Mesenchymal stem cell (in vitro differentiated cells and primary cell): ENCODE measurements around the gene CYP11A1.

ENCODE experiments used
- DNase-seq: peaks from one replicate; pipeline ENCODE4 v3.0.0-alpha.2; 2013
- H2AFZ ChIP-seq: one replicate; pipeline ENCODE4 v1.6.1; 2013; ENCODE audit warnings: low read depth, mild to moderate bottlenecking, control low read depth, inconsistent platforms, low read length, moderate library complexity
- H2AK5ac ChIP-seq: 2 replicates; pipeline ENCODE4 v1.6.1; 2013; ENCODE audit warnings: low read length, moderate library complexity, mild to moderate bottlenecking, inconsistent platforms; ENCODE audit not compliant: severe bottlenecking
- H2BK120ac ChIP-seq: one replicate; pipeline ENCODE4 v1.6.1; 2013; ENCODE audit warnings: low read depth, mild to moderate bottlenecking, inconsistent platforms, low read length, moderate library complexity
- H2BK12ac ChIP-seq, 2 experiments: one replicate each; pipeline ENCODE4 v1.6.1; 2013; ENCODE audit warnings: inconsistent platforms in 2 of 2, low read length in 2 of 2, mild to moderate bottlenecking in 2 of 2, moderate library complexity in 2 of 2, control low read depth in 1 of 2
- H2BK15ac ChIP-seq: one replicate; pipeline ENCODE4 v1.6.1; 2013; ENCODE audit warnings: mild to moderate bottlenecking, low read depth, inconsistent platforms; ENCODE audit not compliant: poor library complexity, severe bottlenecking
- H2BK5ac ChIP-seq: 2 replicates; pipeline ENCODE4 v1.6.1; 2013; ENCODE audit warnings: low read depth, mild to moderate bottlenecking, low read length, control low read depth, inconsistent platforms; ENCODE audit not compliant: poor library complexity, severe bottlenecking
- H3K14ac ChIP-seq, 2 experiments: one replicate each; pipeline ENCODE4 v1.6.1; 2013; ENCODE audit warnings: inconsistent platforms in 2 of 2, low read length in 2 of 2, control low read depth in 1 of 2, mild to moderate bottlenecking in 1 of 2, moderate library complexity in 1 of 2
- H3K18ac ChIP-seq, 2 experiments: one replicate each; pipeline ENCODE4 v1.6.1; 2013; ENCODE audit warnings: inconsistent platforms in 2 of 2, low read length in 2 of 2, control low read depth in 1 of 2, low read depth in 1 of 2, mild to moderate bottlenecking in 1 of 2
- H3K23ac ChIP-seq, 2 experiments: one replicate each; pipeline ENCODE4 v1.6.1; 2013; ENCODE audit warnings: inconsistent platforms in 2 of 2, low read length in 2 of 2, mild to moderate bottlenecking in 2 of 2, moderate library complexity in 2 of 2, control low read depth in 1 of 2
- H3K27ac ChIP-seq: 2 replicates; pipeline ENCODE4 v1.5.1; 2013; ENCODE audit warnings: mild to moderate bottlenecking, moderate library complexity, low read length, control low read depth, inconsistent platforms; ENCODE audit not compliant: poor library complexity, severe bottlenecking
- H3K27me3 ChIP-seq, 2 experiments: 2 replicates each; pipeline versions ENCODE4 v1.6.1 to v1.7.0; 2013; ENCODE audit warnings: low read length in 2 of 2, mild to moderate bottlenecking in 2 of 2, moderate library complexity in 2 of 2, control low read depth in 1 of 2, inconsistent platforms in 1 of 2; ENCODE audit not compliant: control insufficient read depth in 1 of 2, insufficient read depth in 1 of 2
- H3K36me3 ChIP-seq, 2 experiments: 2 replicates each; pipeline versions ENCODE4 v1.6.1 to v1.7.0; 2013; ENCODE audit warnings: low read length in 2 of 2, control low read depth in 1 of 2, inconsistent platforms in 1 of 2, low read depth in 1 of 2, mild to moderate bottlenecking in 1 of 2; ENCODE audit not compliant: insufficient read depth in 2 of 2, control insufficient read depth in 1 of 2
- H3K4ac ChIP-seq, 2 experiments: one replicate each; pipeline ENCODE4 v1.6.1; 2013; ENCODE audit warnings: inconsistent platforms in 2 of 2, low read length in 2 of 2, mild to moderate bottlenecking in 2 of 2, moderate library complexity in 2 of 2, control low read depth in 1 of 2, low read depth in 1 of 2
- H3K4me1 ChIP-seq: 2 replicates; pipeline ENCODE4 v1.6.1; 2013; ENCODE audit warnings: low read depth, low read length, control low read depth; ENCODE audit not compliant: control insufficient read depth, insufficient read depth
- H3K4me2 ChIP-seq: 2 replicates; pipeline ENCODE4 v1.6.1; 2013; ENCODE audit warnings: low read length, mild to moderate bottlenecking, inconsistent platforms; ENCODE audit not compliant: poor library complexity, severe bottlenecking
- H3K4me3 ChIP-seq, 2 experiments: 2 replicates each; pipeline versions ENCODE4 v1.5.1 to v1.7.0; 2013; ENCODE audit warnings: low read length in 2 of 2, mild to moderate bottlenecking in 2 of 2, control low read depth in 1 of 2, low read depth in 1 of 2; ENCODE audit not compliant: insufficient read depth in 1 of 2
- H3K79me1 ChIP-seq: replicated peaks from 2 replicates; pipeline ENCODE4 v1.6.1; 2013; ENCODE audit warnings: mild to moderate bottlenecking, control low read depth, low read length, inconsistent platforms; ENCODE audit not compliant: poor library complexity, severe bottlenecking
- H3K9ac ChIP-seq: 2 replicates; pipeline ENCODE4 v1.7.0; 2013; ENCODE audit warnings: mild to moderate bottlenecking, low read length, moderate library complexity
- H3K9me3 ChIP-seq: 2 replicates; pipeline ENCODE4 v1.7.0; 2013; ENCODE audit warnings: mild to moderate bottlenecking, low read length; ENCODE audit not compliant: control insufficient read depth
- H4K8ac ChIP-seq: one replicate; pipeline ENCODE4 v1.6.1; 2013; ENCODE audit warnings: inconsistent platforms, mild to moderate bottlenecking, low read length, moderate library complexity
- H4K91ac ChIP-seq: one replicate; pipeline ENCODE4 v1.6.1; 2013; ENCODE audit warnings: mild to moderate bottlenecking, low read length, inconsistent platforms
- WGBS: methylation state at CpG from one replicate; pipeline ENCODE4 v1.1.7; 2013; ENCODE audit warnings: mixed read lengths; 5-methylcytosine and 5-hydroxymethylcytosine counted together

The CYP11A1 gene

GRCh38 chr15:74395319-74396145 lies 28.1 kb upstream of the CYP11A1 start:
- Histone ChIP-seq H3K14ac (no peak overlapping the region), H2BK5ac (no peak overlapping the region), H3K79me1 (peaks cover 8% of the 10 kb centered on the region), H2BK15ac (peak overlapping the region; percentile 3), H2AK5ac (peak overlapping the region; percentile 50), H3K4me3 (no peak overlapping the region), H3K9me3 (no peaks in the 10 kb centered on the region), H4K91ac (no peak overlapping the region), H3K4me1 (peaks cover 46% of the 10 kb centered on the region), H3K4ac (no peak overlapping the region), H2AFZ (no peak overlapping the region), H2BK12ac (no peak overlapping the region), H3K27ac (no peak overlapping the region), H3K18ac (no peak overlapping the region), H3K27me3 (no peaks in the 10 kb centered on the region), H3K36me3 (no peaks in the 10 kb centered on the region), H2BK120ac (no peak overlapping the region), H3K23ac (no peak overlapping the region), H4K8ac (no peak overlapping the region), H3K9ac (no peak overlapping the region), H3K4me2 (no peak overlapping the region)
- DNase-seq: no peak
- WGBS: 92% methylated on average over 17 of the region's 17 CpGs

- Histone ChIP-seq H4K8ac (no peak overlapping the region), H3K27me3 (no peaks in the 10 kb centered on the region), H3K36me3 (no peaks in the 10 kb centered on the region), H3K4ac (no peak overlapping the region), H3K23ac (no peak overlapping the region), H3K14ac (no peak overlapping the region), H3K79me1 (peaks cover 2% of the 10 kb centered on the region), H3K9ac (no peak overlapping the region), H3K4me2 (no peak overlapping the region), H3K4me3 (no peak overlapping the region), H4K91ac (no peak overlapping the region), H2BK5ac (no peak overlapping the region), H2AK5ac (peak overlapping the region; percentile 29), H3K9me3 (no peaks in the 10 kb centered on the region), H2BK15ac (no peak overlapping the region), H3K27ac (no peak overlapping the region), H2BK12ac (no peak overlapping the region), H3K4me1 (peaks cover 41% of the 10 kb centered on the region), H3K18ac (no peak overlapping the region), H2AFZ (no peak overlapping the region), H2BK120ac (no peak overlapping the region)
- DNase-seq: no peak
- 83% methylated on average over 11 of the region's 11 CpGs for WGBS
These were observed 26.8 kb upstream of the CYP11A1 start for GRCh38 chr15:74394090-74394846.

- Histone ChIP-seq H4K8ac (no peak overlapping the region), H3K79me1 (peaks cover 2% of the 10 kb centered on the region), H3K14ac (no peak overlapping the region), H3K9ac (no peak overlapping the region), H3K4ac (no peak overlapping the region), H2AFZ (no peak overlapping the region), H3K27ac (no peak overlapping the region), H3K4me3 (no peak overlapping the region), H3K4me1 (peaks cover 48% of the 10 kb centered on the region), H2BK120ac (no peak overlapping the region), H3K27me3 (no peaks in the 10 kb centered on the region), H3K18ac (no peak overlapping the region), H3K4me2 (no peak overlapping the region), H2AK5ac (no peak overlapping the region), H3K23ac (no peak overlapping the region), H2BK15ac (no peak overlapping the region), H2BK5ac (no peak overlapping the region), H3K36me3 (no peaks in the 10 kb centered on the region), H3K9me3 (no peaks in the 10 kb centered on the region), H4K91ac (no peak overlapping the region), H2BK12ac (no peak overlapping the region)
- no peak for DNase-seq
- WGBS: 95% methylated on average over 13 of the region's 13 CpGs
These were observed 26.0 kb upstream of the CYP11A1 start for GRCh38 chr15:74393423-74393822.

GRCh38 chr15:74392902-74393301 lies 25.5 kb upstream of the CYP11A1 start:
- no peak overlapping the region for H2AK5ac ChIP-seq
- peaks cover 2% of the 10 kb centered on the region for H3K79me1 ChIP-seq
- H2BK15ac ChIP-seq: no peak overlapping the region
- no peak for DNase-seq
- no peak overlapping the region for H2AFZ ChIP-seq
- WGBS: 87% methylated on average over 7 of the region's 7 CpGs
- no peak overlapping the region for H3K4me3 ChIP-seq
- H3K36me3 ChIP-seq: no peaks in the 10 kb centered on the region
- no peak overlapping the region for H3K27ac ChIP-seq
- H3K27me3 ChIP-seq: no peaks in the 10 kb centered on the region
- no peak overlapping the region for H3K4me2 ChIP-seq
- peak overlapping the region; percentile 32 for H3K9ac ChIP-seq
- H3K14ac ChIP-seq: no peak overlapping the region
- no peak overlapping the region for H4K8ac ChIP-seq
- H3K23ac ChIP-seq: no peak overlapping the region
- H2BK12ac ChIP-seq: no peak overlapping the region
- no peak overlapping the region for H4K91ac ChIP-seq
- no peak overlapping the region for H2BK120ac ChIP-seq
- peaks cover 51% of the 10 kb centered on the region for H3K4me1 ChIP-seq
- no peaks in the 10 kb centered on the region for H3K9me3 ChIP-seq
- no peak overlapping the region for H3K4ac ChIP-seq
- H2BK5ac ChIP-seq: no peak overlapping the region
- H3K18ac ChIP-seq: no peak overlapping the region
